Measurements from ENCODE around the gene PARD3. TPM values are rescaled to one million over a fixed set of nuclear protein-coding genes. Genes with fewer than 3 reads are reported as not detected.

PARD3 gene
- polyA plus RNA-seq, 1 donor from 2014 or later: 12.4 TPM

DNA sequence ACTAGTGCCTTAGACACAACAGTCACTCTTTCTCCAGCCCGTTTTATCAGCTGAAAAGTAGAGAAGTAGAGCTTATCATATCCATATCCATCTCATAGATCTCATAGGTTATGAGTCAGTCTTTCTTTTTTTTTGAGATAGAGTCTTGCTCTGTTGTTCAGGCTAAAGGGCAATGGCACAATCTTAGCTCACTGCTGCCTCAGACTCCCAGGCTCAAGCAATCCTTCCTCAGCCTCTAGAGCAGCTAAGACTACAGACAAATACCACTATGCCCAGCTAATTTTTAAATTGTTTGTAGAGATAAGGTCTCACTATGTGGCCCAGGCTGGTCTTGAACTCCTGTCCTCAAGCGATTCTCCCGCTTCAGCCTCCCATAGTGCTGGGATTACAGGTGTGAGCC, 2.5 kb upstream of the PARD3 start:
- Histone ChIP-seq H3K9me2 (ENCODE audit: insufficient read depth, low read length) (no peaks in the 10 kb centered on the region), H3K27ac (ENCODE audit: low read length) (no peak overlapping the region), H3K4me2 (ENCODE audit: low read length) (no peak overlapping the region), H3K4me3 (ENCODE audit: low read length) (no peak overlapping the region), H2AFZ (ENCODE audit: low read depth, low read length) (no peak overlapping the region), H3K36me3 (ENCODE audit: insufficient read depth, low read length) (no peaks in the 10 kb centered on the region), H3K27me3 (ENCODE audit: insufficient read depth, low read depth, low read length) (peaks cover 6% of the 10 kb centered on the region), H3F3A (ENCODE audit: insufficient read depth, low read length, poor library complexity, severe bottlenecking) (no peaks in the 10 kb centered on the region), H3K9ac (ENCODE audit: low read length) (no peak overlapping the region), H3K9me3 (ENCODE audit: low read length) (no peaks in the 10 kb centered on the region), H3K79me2 (replicated peaks; ENCODE audit: insufficient read depth, low read length) (peaks cover 14% of the 10 kb centered on the region), H4K20me1 (ENCODE audit: insufficient read depth) (no peaks in the 10 kb centered on the region)
- TF ChIP-seq TAF1 (IDR thresholded peaks at IDR 0.05; ENCODE audit: low read depth): no peak
- TF ChIP-seq SMC3 (conservative IDR thresholded peaks at IDR 0.05; ENCODE audit: poor library complexity): no peak
- no peak for TF ChIP-seq MXI1 (conservative IDR thresholded peaks at IDR 0.05; ENCODE audit: poor library complexity, severe bottlenecking)
- no peak for TF ChIP-seq EP300 (conservative IDR thresholded peaks at IDR 0.05; ENCODE audit: poor library complexity, severe bottlenecking)
- TF ChIP-seq, protein P1, sequence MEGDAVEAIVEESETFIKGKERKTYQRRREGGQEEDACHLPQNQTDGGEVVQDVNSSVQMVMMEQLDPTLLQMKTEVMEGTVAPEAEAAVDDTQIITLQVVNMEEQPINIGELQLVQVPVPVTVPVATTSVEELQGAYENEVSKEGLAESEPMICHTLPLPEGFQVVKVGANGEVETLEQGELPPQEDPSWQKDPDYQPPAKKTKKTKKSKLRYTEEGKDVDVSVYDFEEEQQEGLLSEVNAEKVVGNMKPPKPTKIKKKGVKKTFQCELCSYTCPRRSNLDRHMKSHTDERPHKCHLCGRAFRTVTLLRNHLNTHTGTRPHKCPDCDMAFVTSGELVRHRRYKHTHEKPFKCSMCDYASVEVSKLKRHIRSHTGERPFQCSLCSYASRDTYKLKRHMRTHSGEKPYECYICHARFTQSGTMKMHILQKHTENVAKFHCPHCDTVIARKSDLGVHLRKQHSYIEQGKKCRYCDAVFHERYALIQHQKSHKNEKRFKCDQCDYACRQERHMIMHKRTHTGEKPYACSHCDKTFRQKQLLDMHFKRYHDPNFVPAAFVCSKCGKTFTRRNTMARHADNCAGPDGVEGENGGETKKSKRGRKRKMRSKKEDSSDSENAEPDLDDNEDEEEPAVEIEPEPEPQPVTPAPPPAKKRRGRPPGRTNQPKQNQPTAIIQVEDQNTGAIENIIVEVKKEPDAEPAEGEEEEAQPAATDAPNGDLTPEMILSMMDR (IDR thresholded peaks at IDR 0.05; ENCODE audit: poor library complexity, severe bottlenecking): no peak
- no peak for TF ChIP-seq POLR2AphosphoS5 (IDR thresholded peaks at IDR 0.05)
- TF ChIP-seq, protein P2, sequence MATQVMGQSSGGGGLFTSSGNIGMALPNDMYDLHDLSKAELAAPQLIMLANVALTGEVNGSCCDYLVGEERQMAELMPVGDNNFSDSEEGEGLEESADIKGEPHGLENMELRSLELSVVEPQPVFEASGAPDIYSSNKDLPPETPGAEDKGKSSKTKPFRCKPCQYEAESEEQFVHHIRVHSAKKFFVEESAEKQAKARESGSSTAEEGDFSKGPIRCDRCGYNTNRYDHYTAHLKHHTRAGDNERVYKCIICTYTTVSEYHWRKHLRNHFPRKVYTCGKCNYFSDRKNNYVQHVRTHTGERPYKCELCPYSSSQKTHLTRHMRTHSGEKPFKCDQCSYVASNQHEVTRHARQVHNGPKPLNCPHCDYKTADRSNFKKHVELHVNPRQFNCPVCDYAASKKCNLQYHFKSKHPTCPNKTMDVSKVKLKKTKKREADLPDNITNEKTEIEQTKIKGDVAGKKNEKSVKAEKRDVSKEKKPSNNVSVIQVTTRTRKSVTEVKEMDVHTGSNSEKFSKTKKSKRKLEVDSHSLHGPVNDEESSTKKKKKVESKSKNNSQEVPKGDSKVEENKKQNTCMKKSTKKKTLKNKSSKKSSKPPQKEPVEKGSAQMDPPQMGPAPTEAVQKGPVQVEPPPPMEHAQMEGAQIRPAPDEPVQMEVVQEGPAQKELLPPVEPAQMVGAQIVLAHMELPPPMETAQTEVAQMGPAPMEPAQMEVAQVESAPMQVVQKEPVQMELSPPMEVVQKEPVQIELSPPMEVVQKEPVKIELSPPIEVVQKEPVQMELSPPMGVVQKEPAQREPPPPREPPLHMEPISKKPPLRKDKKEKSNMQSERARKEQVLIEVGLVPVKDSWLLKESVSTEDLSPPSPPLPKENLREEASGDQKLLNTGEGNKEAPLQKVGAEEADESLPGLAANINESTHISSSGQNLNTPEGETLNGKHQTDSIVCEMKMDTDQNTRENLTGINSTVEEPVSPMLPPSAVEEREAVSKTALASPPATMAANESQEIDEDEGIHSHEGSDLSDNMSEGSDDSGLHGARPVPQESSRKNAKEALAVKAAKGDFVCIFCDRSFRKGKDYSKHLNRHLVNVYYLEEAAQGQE (IDR thresholded peaks at IDR 0.05; ENCODE audit: borderline replicate concordance): no peak
- no peak for TF ChIP-seq EZH2 (IDR thresholded peaks at IDR 0.05; ENCODE audit: borderline replicate concordance, insufficient read depth, low read length, poor library complexity, severe bottlenecking)
- TF ChIP-seq RAD21 (conservative IDR thresholded peaks at IDR 0.05): no peak

DNA sequence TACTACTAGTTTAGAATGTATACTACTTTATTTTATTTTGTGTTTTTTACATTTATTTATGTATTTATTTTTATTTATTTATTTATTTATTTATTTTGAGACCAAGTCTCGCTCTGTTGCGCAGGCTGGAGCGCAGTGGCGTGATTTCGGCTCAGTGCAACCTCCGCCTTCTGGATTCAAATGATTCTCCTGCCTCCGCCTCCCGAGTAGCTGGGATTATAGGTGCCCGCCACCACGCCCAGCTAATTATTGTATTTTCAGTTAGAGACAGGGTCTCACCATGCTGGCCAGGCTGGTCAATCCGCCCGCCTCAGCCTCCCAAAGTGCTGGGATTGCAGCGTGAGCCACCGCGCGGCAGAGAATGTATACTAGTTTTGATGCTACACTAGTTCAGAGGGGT, 2.0 kb upstream of the PARD3 start:
- TF ChIP-seq, protein P2 (IDR thresholded peaks at IDR 0.05; ENCODE audit: borderline replicate concordance): no peak
- TF ChIP-seq EP300 (conservative IDR thresholded peaks at IDR 0.05; ENCODE audit: poor library complexity, severe bottlenecking): no peak
- peaks cover 19% of the 10 kb centered on the region for H3K79me2 ChIP-seq (replicated peaks; ENCODE audit: insufficient read depth, low read length)
- H3K9me2 ChIP-seq (ENCODE audit: insufficient read depth, low read length): no peaks in the 10 kb centered on the region
- H2AFZ ChIP-seq (ENCODE audit: low read depth, low read length): no peak overlapping the region
- H3K9ac ChIP-seq (ENCODE audit: low read length): no peak overlapping the region
- H3K27me3 ChIP-seq (ENCODE audit: insufficient read depth, low read depth, low read length): peaks cover 6% of the 10 kb centered on the region
- no peaks in the 10 kb centered on the region for H3F3A ChIP-seq (ENCODE audit: insufficient read depth, low read length, poor library complexity, severe bottlenecking)
- H3K4me2 ChIP-seq (ENCODE audit: low read length): no peak overlapping the region
- H3K9me3 ChIP-seq (ENCODE audit: low read length): no peaks in the 10 kb centered on the region
- H4K20me1 ChIP-seq (ENCODE audit: insufficient read depth): no peaks in the 10 kb centered on the region
- H3K27ac ChIP-seq (ENCODE audit: low read length): no peak overlapping the region
- no peaks in the 10 kb centered on the region for H3K36me3 ChIP-seq (ENCODE audit: insufficient read depth, low read length)
- H3K4me3 ChIP-seq (ENCODE audit: low read length): no peak overlapping the region
